Choroid plexus epithelial cell (primary cell): ENCODE results near the gene ZNF487.

Source experiments
- DNase-seq: peaks from one replicate; pipeline ENCODE4 v3.0.0-alpha.2; 2010; ENCODE audit warnings: low read depth
- H3K4me3 ChIP-seq: 2 replicates; pipeline ENCODE4 v1.5.1; 2011; ENCODE audit warnings: low read depth, mild to moderate bottlenecking, control low read depth, low read length, moderate library complexity
- CTCF ChIP-seq: conservative IDR thresholded peaks from 2 replicates; pipeline ENCODE4 v1.5.1; 2011; ENCODE audit warnings: low read depth, mild to moderate bottlenecking, control low read depth, inconsistent platforms, low read length, moderate library complexity

The ZNF487 gene

GRCh38 chr10:43407148-43407575 lies 29.7 kb upstream of the ZNF487 start:
- TF ChIP-seq CTCF, result no peak
- peak overlapping the region; percentile 85 for H3K4me3 ChIP-seq
- peak; percentile 50 for DNase-seq

- H3K4me3 ChIP-seq, result peak overlapping the region; percentile 85
- DNase-seq, result peak; percentile 94
- TF ChIP-seq CTCF, result peak; percentile 67
Measured at GRCh38 chr10:43407576-43408330, 29.2 kb upstream of the ZNF487 start.

- DNase-seq, result no peak
- H3K4me3 ChIP-seq, result peak overlapping the region; percentile 85
- no peak for TF ChIP-seq CTCF
Measured at GRCh38 chr10:43408331-43408709, 28.6 kb upstream of the ZNF487 start.

DNA sequence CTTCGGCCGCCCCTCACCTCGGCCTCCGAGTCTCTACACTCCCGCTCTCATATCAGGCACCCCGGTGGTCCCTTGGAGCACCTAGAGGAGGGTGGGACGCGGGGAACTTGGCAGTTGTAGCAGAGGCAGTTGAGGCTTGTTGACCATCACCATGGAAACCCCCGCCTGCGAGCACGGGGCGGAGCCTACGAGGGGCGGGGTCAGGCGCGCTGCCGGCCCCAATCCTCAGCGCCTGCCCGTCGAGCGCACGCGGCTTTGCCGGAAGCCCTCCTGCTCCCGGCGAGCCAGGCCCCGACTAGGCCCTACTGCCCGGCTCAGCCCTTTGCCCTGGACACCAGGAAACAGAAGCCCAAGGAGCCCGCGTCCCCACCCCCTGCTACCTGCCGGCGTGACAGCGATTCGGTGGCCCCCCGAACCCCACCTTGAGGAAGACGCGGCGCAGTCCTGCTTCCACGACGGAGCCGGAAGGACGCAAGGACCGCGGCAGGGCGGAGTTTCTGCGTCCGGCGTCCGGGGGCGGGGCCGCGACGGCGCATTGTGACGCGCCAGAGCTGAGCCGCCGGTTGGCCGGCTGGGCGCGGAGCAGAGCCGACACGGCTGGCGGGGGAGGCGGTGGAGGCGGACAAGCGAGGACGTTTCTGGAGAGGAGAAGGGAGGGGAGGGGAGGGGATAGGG lies 28.1 kb upstream of the ZNF487 start, which contains the start of gene HNRNPF:
Gene HNRNPF (minus strand): TSS at position 477 of the 675 bp plus-strand sequence. CDS start 21,302 bp downstream, outside the sequence.
- DNase-seq, result peak; percentile 98
- TF ChIP-seq CTCF, result no peak
- peak within 1 kb of the TSS; percentile 85 for H3K4me3 ChIP-seq

DNA sequence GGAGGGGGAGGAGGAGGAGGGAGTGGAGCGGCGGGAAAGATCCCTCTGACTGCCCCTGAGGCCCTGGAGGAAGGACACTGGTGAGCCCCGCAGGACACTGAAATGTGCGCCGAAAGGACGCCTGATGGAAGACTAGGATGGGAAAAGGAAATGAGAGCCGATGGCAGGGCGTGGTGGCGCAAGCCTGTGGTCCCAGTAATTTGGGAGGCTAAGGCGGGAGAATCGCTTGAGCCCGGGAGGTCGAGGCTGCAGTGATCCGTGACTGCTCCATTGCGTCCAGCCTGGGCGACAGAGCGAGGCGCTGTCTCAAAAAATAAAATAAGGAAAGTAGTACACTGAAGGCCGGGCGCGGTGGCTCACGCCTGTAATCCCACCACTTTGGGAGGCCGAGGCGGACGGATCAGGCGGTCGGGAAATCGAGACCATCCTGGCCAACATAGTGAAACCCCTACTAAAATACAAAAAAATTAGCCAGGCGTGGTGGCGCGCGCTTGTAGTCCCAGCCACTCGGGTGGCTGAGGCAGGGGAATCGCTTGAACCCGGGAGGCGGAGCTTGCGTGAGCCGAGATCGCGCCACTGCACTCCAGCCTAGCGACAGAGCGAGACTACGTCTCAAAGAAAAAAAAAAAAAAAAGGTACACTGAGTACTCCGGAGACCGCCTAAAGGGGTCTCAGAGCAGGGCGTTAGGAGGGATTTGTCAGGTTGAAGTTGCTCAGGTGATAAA lies 27.4 kb upstream of the ZNF487 start:
- no peak for TF ChIP-seq CTCF
- no peak for DNase-seq
- H3K4me3 ChIP-seq, result peak overlapping the region; percentile 85

DNA sequence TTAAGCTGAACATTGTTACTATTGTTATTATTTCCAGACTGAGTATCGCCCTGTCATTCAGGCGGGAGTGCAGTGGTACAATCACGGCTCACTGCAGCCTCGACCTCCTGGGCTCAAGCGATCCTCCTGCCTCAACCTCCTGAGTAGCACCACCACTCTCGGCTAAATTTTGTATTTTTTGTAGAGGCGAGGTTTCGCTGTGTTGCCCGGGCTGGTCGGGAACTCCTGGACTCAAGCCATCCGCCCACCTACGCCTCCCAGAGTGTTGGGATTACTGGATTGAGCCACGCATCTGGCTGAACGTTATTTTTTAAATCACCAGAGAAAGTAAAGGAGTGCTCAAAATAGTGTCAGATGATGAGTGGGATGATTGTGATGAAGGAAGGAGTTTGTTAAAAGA lies 26.6 kb upstream of the ZNF487 start:
- no peak for DNase-seq
- TF ChIP-seq CTCF, result no peak
- no peak overlapping the region for H3K4me3 ChIP-seq
